Karpas-422 (cell line): ENCODE measurements around the gene P4HA3. TPM values are rescaled to one million over a fixed set of nuclear protein-coding genes. Genes with fewer than 3 reads are reported as not detected.

Experiments
- DNase-seq: peaks from one replicate; pipeline ENCODE4 v3.0.0-alpha.2; 2015
- H2AFZ ChIP-seq: fragments of 200-600 bp; sonication (generic); 2 replicates; pipeline ENCODE4 v1.6.1; 2014; ENCODE audit warnings: antibody characterized with exemption, low read length, mixed read lengths
- H3K27ac ChIP-seq: fragments of 200-600 bp; sonication (generic); 2 replicates; pipeline ENCODE4 v1.5.1; 2014; ENCODE audit warnings: mild to moderate bottlenecking, low read length, moderate library complexity
- H3K27me3 ChIP-seq: fragments of 200-600 bp; sonication (generic); 2 replicates; pipeline ENCODE4 v1.6.1; 2014; ENCODE audit warnings: low read length, mixed read lengths
- H3K36me3 ChIP-seq: fragments of 200-600 bp; sonication (generic); 2 replicates; pipeline ENCODE4 v1.6.1; 2014; ENCODE audit warnings: low read length, mixed read lengths; ENCODE audit not compliant: insufficient read depth
- H3K4me1 ChIP-seq: fragments of 200-600 bp; sonication (generic); 2 replicates; pipeline ENCODE4 v1.6.1; 2014; ENCODE audit warnings: mild to moderate bottlenecking, low read length, mixed read lengths
- H3K4me2 ChIP-seq: fragments of 200-600 bp; sonication (generic); 2 replicates; pipeline ENCODE4 v1.6.1; 2014; ENCODE audit warnings: low read length, low read depth, mild to moderate bottlenecking; ENCODE audit not compliant: poor library complexity, severe bottlenecking
- H3K4me3 ChIP-seq: fragments of 200-600 bp; sonication (generic); 2 replicates; pipeline ENCODE4 v1.5.1; 2014; ENCODE audit warnings: mild to moderate bottlenecking, antibody characterized with exemption, low read length, mixed read lengths
- H3K79me2 ChIP-seq: fragments of 200-600 bp; sonication (generic); 2 replicates; pipeline ENCODE4 v1.6.1; 2014; ENCODE audit warnings: mild to moderate bottlenecking, low read length, mixed read lengths
- H3K9ac ChIP-seq: fragments of 200-600 bp; sonication (generic); 2 replicates; pipeline ENCODE4 v1.6.0; 2014; ENCODE audit warnings: low read length
- H3K9me2 ChIP-seq: fragments of 200-600 bp; sonication (generic), shearing (Covaris generic); replicated peaks from 2 replicates; pipeline ENCODE4 v1.6.0; 2014; ENCODE audit warnings: mild to moderate bottlenecking, low read length, moderate library complexity; ENCODE audit not compliant: insufficient read depth
- H3K9me3 ChIP-seq: fragments of 300-700, 200-600 bp; sonication (generic); 2 replicates; pipeline ENCODE4 v1.6.1; 2014; ENCODE audit warnings: low read length, mixed read lengths
- H4K20me1 ChIP-seq: fragments of 200-600 bp; sonication (generic); 2 replicates; pipeline ENCODE4 v1.6.1; 2014; ENCODE audit warnings: mild to moderate bottlenecking, antibody characterized with exemption, low read length, low read depth; ENCODE audit not compliant: insufficient read depth
- total RNA-seq: library from RNA; depleted of rRNA; stranded (reverse); fragments of >200 nt; shearing (Covaris generic); gene quantifications from 2 replicates; pipeline ENCODE4 v1.2.3, GENCODE V29; 2014; ENCODE audit warnings: low replicate concordance

Gene P4HA3
- total RNA-seq, 1 experiment from 2014 or later: not detected

GRCh38 chr11:74253361-74253760 lies 58.1 kb downstream of the P4HA3 start:
- H3K36me3 ChIP-seq: peaks cover 23% of the 10 kb centered on the region
- no peaks in the 10 kb centered on the region for H3K9me3 ChIP-seq
- no peaks in the 10 kb centered on the region; the same call in 1 of the 2 replicates for H4K20me1 ChIP-seq

GRCh38 chr11:74249496-74249895 lies 61.9 kb downstream of the P4HA3 start:
- Histone ChIP-seq H3K4me1 (no peaks in the 10 kb centered on the region), H3K27ac (no peak overlapping the region), H3K36me3 (peaks cover 44% of the 10 kb centered on the region), H3K9me2 (no peaks in the 10 kb centered on the region), H3K27me3 (no peaks in the 10 kb centered on the region), H3K4me3 (no peak overlapping the region), H3K4me2 (no peak overlapping the region), H2AFZ (no peak overlapping the region), H3K9me3 (no peaks in the 10 kb centered on the region), H3K79me2 (0 out of 2 replicates have a peak, but pooled peaks cover 4% of the 10 kb centered on the region), H3K9ac (no peak overlapping the region), H4K20me1 (no peaks in the 10 kb centered on the region)
- DNase-seq: no peak

More at GRCh38 chr11:74253361-74253760, 58.1 kb downstream of the P4HA3 start:
- no peaks in the 10 kb centered on the region for H3K9me2 ChIP-seq
- H3K9ac ChIP-seq: no peak overlapping the region
- DNase-seq: no peak
- no peak overlapping the region for H3K4me2 ChIP-seq
- H3K27ac ChIP-seq: no peak overlapping the region
- H3K4me3 ChIP-seq: no peak overlapping the region
- no peaks in the 10 kb centered on the region for H3K79me2 ChIP-seq
- H3K27me3 ChIP-seq: no peaks in the 10 kb centered on the region
- no peak overlapping the region for H2AFZ ChIP-seq
- no peaks in the 10 kb centered on the region for H3K4me1 ChIP-seq

- Histone ChIP-seq H3K4me1 (no peaks in the 10 kb centered on the region), H2AFZ (no peak overlapping the region), H4K20me1 (no peaks in the 10 kb centered on the region), H3K4me3 (no peak overlapping the region), H3K27ac (no peak overlapping the region), H3K9ac (no peak overlapping the region), H3K9me2 (no peaks in the 10 kb centered on the region), H3K27me3 (no peaks in the 10 kb centered on the region), H3K9me3 (no peaks in the 10 kb centered on the region), H3K79me2 (peaks cover 13% of the 10 kb centered on the region), H3K4me2 (no peak overlapping the region), H3K36me3 (peaks cover 55% of the 10 kb centered on the region)
- DNase-seq: no peak
Measured at GRCh38 chr11:74248469-74248868, 63.0 kb downstream of the P4HA3 start.

GRCh38 chr11:74238243-74238642 lies 73.2 kb downstream of the P4HA3 start:
- no peak for DNase-seq
- Histone ChIP-seq H3K4me2 (no peak overlapping the region), H3K27me3 (no peaks in the 10 kb centered on the region), H3K4me3 (no peak overlapping the region), H4K20me1 (no peaks in the 10 kb centered on the region), H3K9ac (no peak overlapping the region), H2AFZ (no peak overlapping the region), H3K79me2 (peaks cover 5% of the 10 kb centered on the region), H3K27ac (no peak overlapping the region), H3K4me1 (no peaks in the 10 kb centered on the region), H3K9me2 (no peaks in the 10 kb centered on the region), H3K36me3 (peaks cover 52% of the 10 kb centered on the region; the same call in 1 of the 2 replicates), H3K9me3 (no peaks in the 10 kb centered on the region)

GRCh38 chr11:74237541-74237940 lies 73.9 kb downstream of the P4HA3 start:
- H3K4me1 ChIP-seq: no peaks in the 10 kb centered on the region
- DNase-seq: no peak
- no peaks in the 10 kb centered on the region for H4K20me1 ChIP-seq
- no peak overlapping the region for H3K4me2 ChIP-seq
- H2AFZ ChIP-seq: no peak overlapping the region
- no peaks in the 10 kb centered on the region for H3K27me3 ChIP-seq
- H3K27ac ChIP-seq: no peak overlapping the region
- H3K9me2 ChIP-seq: no peaks in the 10 kb centered on the region
- no peak overlapping the region for H3K9ac ChIP-seq
- H3K9me3 ChIP-seq: no peaks in the 10 kb centered on the region
- H3K4me3 ChIP-seq: no peak overlapping the region
- peaks cover 4% of the 10 kb centered on the region for H3K79me2 ChIP-seq
- H3K36me3 ChIP-seq: peaks cover 52% of the 10 kb centered on the region; the same call in 1 of the 2 replicates

- Histone ChIP-seq H3K9ac (no peak overlapping the region), H3K36me3 (peaks cover 55% of the 10 kb centered on the region), H3K4me2 (no peak overlapping the region), H3K4me3 (no peak overlapping the region), H3K9me2 (no peaks in the 10 kb centered on the region), H3K27me3 (no peaks in the 10 kb centered on the region), H3K27ac (no peak overlapping the region), H4K20me1 (no peaks in the 10 kb centered on the region), H3K9me3 (no peaks in the 10 kb centered on the region), H3K4me1 (no peaks in the 10 kb centered on the region), H2AFZ (no peak overlapping the region), H3K79me2 (peaks cover 5% of the 10 kb centered on the region)
- DNase-seq: no peak
Measured at GRCh38 chr11:74235121-74235520, 76.3 kb downstream of the P4HA3 start.

GRCh38 chr11:74233683-74234082 lies 77.8 kb downstream of the P4HA3 start:
- Histone ChIP-seq H3K79me2 (peaks cover 12% of the 10 kb centered on the region), H3K9me2 (no peaks in the 10 kb centered on the region), H3K36me3 (peaks cover 54% of the 10 kb centered on the region), H3K9ac (no peak overlapping the region), H3K27me3 (no peaks in the 10 kb centered on the region), H2AFZ (no peak overlapping the region), H3K4me1 (no peaks in the 10 kb centered on the region), H3K4me2 (no peak overlapping the region), H3K27ac (no peak overlapping the region), H3K9me3 (no peaks in the 10 kb centered on the region), H3K4me3 (no peak overlapping the region), H4K20me1 (no peaks in the 10 kb centered on the region)
- DNase-seq: no peak

GRCh38 chr11:74232311-74232950 lies 79.0 kb downstream of the P4HA3 start:
- H3K9ac ChIP-seq: no peak overlapping the region
- H3K4me2 ChIP-seq: no peak overlapping the region
- no peak overlapping the region for H3K27ac ChIP-seq

More at GRCh38 chr11:74232311-74232950, 79.0 kb downstream of the P4HA3 start:
- H3K4me3 ChIP-seq: no peak overlapping the region
- no peaks in the 10 kb centered on the region for H3K4me1 ChIP-seq
- no peaks in the 10 kb centered on the region for H4K20me1 ChIP-seq
- no peaks in the 10 kb centered on the region for H3K27me3 ChIP-seq
- no peaks in the 10 kb centered on the region for H3K9me3 ChIP-seq
- H3K9me2 ChIP-seq: no peaks in the 10 kb centered on the region
- DNase-seq: no peak
- peaks cover 45% of the 10 kb centered on the region for H3K36me3 ChIP-seq
- peaks cover 21% of the 10 kb centered on the region for H3K79me2 ChIP-seq
- H2AFZ ChIP-seq: no peak overlapping the region
